Dedifferentiated amniotic fluid mesenchymal stem cell (primary cell): ENCODE results near the gene KCNMB2.
A peak's percentile ranks its signal among the peaks of the same experiment; 100 is the strongest.

Experiments used
- DNase-seq: peaks from one replicate; pipeline ENCODE4 v3.0.0-alpha.2; 2016; ENCODE audit errors: extremely low spot score

Gene KCNMB2

DNA sequence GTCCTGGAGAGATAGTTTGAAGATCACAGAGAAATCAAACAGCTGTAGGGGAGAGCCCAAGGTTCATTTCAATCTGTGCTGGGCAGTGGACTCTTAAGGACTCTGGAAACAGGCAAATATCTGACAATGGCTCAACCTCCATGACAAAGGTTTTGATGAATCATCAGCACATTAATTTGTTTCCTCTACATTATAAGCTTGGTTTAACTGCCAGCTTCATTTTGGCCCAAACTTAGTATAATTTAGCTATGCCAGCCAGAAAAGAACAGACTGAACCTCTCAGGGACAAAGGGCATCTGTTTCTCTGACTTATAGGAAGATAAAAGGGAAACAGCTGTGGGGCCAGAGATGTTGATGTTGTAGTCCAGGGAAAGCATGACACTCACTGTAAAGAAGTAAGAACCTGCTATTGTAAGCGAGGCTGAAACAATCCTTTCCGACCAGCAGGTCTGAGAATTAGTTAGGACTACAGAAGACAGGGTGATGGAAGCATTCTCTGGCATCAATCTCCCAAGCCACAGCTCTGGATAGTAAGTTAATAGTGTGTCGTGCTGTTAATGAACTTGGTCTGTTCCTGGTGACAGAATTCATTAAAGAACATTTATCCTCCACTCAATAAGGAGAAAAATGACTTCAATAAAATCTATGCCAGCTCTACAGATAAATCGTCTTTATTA, 110.1 kb downstream of the KCNMB2 start:
- no peak for DNase-seq

DNA sequence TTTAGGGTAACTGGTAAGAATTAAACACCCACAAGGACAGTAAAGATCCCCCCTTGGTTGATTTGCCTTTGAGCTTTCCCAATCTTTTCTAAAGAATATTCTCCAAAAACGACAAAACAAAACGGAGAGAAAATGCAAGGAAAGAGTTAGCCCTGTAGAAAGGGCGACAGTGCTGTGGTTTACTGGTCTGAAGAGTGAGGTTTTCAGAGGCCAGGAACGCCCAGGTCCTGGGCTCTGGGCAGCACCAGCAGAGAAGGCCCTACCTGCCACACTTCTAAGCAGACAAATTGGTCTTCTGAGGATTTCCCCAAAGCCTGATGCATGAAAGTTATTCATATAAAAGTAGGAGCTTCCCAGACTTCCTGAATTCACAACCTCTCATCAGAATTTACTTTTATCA, 119.3 kb downstream of the KCNMB2 start:
- no peak for DNase-seq

DNA sequence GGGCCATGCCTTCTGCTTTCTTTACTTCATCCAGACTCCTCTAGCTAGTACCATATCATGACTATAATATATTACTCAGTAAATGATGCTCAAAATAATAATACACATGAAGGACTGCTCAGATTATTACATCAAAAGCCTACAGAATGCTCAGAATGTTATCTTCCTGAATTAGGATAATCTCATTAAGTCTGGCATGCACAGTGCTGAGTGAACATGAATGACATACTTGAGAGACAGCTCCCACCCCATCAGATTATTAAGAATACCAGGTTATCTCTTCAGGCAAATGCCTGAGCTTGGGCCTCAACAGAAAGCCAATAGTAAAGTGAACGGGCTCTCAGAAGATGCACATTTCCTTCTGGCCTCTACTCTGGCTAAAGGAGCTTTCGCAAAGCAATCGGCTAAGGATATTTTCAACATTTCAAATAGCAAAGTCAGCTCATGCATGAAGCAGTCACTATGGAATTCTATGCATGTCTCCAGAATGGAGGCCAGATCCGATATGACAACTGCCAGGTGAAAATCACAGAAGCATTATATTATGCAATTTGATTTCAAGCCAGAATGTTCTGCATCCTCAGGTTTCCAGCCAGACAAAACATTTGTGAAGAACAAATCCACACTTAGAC, 122.6 kb downstream of the KCNMB2 start:
- no peak for DNase-seq

DNA sequence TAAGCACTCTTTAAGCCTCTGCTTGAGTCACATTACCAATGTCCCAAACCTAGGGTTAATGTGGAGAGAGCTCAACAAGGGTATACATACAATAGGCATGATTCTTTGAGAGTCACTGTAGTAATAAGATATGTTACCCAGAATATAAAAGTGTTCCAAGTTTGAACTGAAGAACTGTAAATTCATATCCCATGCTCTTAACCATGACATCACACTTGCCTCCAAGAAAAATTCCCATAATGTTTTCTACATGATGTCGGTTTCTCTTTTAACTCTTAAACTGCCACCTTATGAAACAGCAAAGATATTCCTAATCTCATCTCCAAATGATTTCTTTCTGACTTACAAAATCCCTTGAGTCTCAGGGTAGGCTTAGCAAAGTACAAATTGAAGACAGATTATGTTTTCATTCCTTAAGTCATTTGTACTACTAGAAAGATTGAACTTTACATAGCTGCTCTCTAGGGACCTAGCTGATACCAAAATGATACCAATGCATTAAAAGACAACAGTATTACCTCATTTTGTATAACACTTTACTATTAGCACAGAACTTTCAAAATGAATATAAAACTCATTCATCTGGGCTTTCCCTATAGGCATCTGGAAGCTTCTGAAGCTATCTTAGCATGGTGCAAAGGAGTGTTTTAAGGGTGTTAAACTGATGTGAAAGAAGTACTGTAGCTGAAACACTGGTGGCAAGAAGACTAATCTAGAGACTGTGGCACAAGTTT, 127.1 kb downstream of the KCNMB2 start:
- DNase-seq, result no peak

DNA sequence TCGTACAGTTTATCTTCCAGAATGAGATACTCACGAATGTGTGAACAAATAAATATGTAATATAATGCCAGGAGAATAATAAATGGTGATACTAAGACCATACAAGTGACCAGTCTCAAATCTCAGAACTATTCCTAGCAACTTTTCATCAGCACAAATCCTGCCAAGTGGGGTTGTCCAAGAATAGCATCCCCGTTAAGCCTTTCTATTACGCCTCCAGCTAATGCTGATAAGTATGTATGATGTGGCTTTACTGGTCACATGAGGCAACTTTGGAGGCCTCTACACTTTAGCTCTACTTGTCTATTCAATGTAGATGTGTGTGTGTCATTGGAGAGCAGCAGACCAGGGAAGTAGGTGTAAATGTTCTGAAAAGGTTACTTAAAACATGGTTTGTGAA, 129.5 kb downstream of the KCNMB2 start:
- no peak for DNase-seq

DNA sequence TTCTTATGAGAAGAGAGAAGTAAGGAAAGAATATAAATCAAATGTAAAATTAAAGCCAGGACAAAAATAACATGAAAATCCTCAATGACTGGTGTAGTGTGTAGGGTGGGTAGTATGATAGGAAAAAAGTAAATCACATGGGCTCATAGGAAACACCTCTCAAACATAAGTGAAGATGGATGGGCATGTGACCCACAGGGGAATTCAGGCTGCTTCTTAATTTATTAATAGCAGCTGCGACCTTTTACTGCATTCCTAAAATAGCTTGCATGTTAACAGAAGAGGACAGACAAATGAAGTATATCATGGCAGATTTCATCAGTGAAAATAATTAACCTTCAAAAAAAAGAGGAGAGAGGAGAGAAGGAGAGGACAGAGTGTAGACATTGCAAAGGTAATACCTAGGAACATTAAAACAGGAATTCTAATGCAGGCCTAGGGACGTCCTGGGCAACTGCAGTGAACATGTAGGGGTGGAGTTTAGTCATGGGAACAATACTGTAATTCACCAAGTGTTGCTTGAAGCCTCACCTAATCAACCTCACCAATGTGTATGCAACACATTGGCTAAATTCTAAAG, 132.9 kb downstream of the KCNMB2 start:
- no peak for DNase-seq

DNA sequence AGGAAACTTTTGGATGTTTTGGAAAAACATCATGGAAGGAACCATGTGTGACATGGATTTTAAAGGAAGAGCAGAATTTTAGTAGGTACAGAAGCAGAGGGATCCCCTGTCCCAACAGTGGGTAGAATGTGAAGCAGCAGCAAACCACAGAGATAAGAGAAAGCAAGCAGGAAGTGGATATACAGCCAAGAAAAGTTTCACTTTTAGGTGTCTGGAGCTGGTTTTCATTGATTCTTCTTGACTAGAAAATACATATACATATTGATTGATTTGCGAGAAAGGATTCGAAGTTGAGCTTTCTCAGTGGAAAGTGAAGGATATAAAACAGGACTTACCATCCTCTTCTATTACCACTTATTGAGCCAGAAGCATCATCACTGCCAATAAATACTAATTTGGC, 133.5 kb downstream of the KCNMB2 start:
- no peak for DNase-seq

DNA sequence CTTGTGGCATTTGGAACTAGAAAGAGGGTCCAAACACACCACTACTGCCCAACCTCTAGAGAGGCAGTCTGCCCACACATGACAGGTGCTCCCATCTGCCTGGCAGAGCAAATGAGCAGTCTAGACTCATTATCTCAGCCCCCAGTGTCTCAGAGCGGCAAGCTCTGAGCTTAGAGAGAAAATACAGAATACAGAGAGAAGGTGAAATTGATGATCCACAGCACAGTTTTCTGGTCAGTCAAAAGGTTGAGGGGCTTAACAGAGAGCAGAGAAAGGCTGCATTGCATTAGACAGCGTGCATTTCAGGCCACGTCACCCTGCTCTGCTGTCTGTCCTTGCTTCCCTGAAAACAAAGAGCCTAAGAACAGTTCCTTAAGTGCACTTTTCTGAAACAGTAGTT, 135.1 kb downstream of the KCNMB2 start:
- no peak for DNase-seq

DNA sequence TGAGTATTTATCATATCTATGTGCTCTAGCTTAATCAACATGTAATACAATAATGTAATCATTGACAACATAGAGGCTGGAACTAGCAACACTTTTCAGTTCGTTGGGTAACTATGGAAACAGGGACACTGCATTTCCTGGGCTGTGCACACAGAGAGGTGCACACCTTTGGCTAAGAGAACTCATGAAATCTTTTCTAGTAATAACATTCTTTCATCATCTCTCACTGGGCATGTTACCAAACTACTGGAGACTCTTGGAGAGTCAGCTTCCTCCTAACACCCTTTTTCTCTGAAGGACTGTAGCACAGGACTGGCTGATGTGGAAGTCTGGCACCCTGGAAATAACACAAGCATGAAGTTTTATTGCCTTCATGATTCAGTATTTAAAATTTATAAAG, 135.6 kb downstream of the KCNMB2 start:
- peak; percentile 28 for DNase-seq

DNA sequence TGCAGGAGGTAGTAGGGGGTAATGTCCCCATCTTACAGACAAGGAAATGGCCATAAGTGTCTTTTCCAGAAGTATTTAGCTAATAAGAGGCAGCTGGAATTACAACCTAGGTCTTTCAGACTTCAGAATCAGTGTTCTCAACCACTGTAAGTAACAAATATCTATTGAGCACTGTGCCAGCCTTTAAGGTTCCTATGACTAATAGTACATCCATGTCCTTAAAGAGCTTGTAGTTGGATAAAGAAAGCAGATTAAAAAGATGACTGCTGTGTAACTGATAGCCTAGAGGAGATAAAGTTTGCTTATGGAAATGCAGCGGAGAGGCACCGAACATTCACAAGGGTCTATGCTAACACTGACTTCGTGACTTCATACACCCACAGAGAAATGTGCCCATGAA, 136.0 kb downstream of the KCNMB2 start:
- no peak for DNase-seq

DNA sequence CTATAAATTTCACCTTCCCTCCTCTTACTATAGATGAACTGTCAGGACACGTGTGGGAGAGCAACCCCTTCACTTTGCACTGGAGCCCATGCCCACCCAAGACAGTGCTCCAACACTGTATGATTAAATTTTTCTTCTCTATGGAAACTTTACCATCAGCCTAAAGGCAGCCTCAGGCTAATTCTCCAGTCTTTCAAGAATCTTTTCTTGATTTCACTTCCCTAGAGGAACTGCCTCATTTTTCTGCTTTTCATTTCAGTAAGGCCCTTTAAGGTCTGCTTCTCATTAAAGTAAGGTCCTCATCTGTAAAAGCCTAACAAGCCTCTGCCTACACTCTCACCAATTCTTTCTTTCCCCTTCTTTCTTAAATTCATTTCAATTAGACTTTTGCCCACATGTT, 137.3 kb downstream of the KCNMB2 start:
- no peak for DNase-seq

DNA sequence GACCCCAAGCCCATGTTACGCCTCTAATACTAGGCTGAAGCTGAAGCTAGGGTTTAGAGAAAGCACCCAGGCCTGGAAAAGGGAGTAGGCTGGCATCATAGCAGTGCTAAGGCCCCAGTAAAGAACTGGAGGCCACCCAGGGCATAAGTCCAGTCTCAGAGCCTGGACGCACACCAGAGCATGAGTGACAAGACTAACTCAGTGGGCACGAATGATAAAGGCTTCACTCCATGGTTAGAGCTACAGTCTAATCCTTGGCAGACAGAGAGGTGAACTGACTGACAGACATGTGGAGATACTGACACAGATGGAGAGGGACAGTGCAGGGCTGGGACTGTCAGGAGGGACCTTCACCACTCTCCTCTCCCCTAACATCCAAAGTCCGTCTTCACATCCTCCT, 139.8 kb downstream of the KCNMB2 start:
- no peak for DNase-seq

DNA sequence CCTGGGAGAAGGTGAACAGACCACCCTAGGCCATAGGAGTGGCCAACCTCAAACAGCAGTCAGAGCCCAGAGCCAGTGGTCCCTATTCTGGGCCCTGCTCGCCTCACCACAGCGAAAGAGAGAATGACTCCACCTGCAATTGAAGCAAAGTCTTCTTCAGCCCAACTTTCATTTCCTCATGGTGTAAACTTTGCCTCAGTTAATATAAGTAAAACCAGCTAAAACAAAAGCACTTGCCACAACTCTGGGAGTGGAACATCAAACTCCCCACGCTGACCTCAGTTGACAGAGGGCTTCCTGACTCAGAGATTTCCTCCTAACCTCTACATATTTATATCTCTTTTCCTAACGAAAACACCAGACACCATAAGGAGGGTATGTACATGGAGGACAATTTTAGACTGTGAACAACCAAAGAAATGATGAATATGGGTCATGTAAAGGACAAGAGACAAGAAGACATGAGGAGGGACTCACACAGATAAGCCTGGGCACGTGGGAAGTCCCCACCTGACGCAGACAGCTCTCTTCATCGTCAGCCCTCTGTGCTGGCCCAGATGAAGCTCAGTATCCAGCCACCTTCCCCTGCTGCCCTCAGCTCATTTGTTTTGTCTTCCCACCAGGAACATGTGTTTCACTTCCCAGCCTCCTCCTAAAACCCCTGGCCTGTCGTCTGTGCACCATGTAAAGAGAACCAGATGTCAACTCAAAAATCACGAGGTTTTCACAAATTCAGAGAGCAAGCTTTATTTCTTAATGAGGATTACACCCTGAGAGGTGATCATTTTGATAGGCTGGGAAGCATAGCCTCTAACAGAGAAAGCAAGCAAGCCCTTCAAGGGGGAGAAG, 140.9 kb downstream of the KCNMB2 start:
- no peak for DNase-seq

DNA sequence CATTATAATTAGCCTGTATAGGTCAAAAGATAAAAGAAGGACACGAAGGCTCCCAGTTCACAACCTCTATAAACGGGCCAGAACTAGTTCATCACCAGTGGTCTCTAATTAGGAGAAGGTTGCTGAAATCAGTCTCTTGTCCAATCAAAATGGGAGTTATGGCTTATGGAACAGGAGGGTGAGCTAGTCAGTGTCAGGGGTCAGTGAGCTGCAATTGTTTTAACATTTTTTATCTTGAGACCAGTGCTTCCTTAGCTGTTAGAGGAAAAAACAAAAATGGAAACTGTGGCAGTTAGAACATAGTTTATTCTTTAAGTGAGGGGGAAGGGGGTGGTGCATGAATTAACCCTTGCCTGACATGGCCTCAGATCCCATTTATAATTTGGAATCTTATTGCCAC, 141.7 kb downstream of the KCNMB2 start:
- DNase-seq, result no peak

DNA sequence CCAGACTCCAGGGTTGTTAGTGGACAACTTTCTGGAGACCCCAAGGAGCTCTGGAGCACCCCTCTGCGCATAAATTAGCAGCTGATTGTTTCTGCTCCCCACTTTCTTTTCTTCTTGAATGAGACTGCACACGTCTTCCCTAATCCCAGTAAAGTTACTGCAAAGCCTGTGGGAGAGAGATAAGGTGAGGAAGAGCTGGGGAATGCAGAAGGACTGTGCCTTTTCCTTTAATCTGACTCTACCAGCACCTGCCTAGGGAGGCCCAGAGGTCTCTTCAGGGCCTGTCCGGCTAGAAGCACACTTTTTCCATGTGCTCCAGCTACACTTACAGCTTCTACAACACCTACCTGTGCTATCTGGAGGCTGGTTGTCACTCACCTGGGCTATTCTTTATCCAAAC, 143.8 kb downstream of the KCNMB2 start:
- no peak for DNase-seq

DNA sequence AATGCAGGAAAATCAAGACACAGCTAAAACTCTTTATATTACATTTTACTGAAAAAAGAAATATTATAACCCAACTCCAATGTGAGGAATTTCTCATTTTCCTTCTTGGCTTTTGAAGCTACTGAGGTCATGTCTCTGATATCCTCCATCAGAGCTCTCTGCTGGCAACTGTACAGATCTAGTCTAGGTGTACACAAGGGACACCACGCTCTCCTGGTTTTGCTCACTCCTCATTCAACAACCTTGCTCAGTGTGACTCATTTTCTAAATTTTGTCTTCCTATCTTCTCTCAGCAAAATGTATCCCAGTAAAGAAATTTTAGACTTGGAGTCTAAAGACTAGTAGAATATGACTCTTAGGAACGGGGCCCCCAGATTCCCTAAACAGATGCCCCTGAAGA, 144.3 kb downstream of the KCNMB2 start:
- no peak for DNase-seq

DNA sequence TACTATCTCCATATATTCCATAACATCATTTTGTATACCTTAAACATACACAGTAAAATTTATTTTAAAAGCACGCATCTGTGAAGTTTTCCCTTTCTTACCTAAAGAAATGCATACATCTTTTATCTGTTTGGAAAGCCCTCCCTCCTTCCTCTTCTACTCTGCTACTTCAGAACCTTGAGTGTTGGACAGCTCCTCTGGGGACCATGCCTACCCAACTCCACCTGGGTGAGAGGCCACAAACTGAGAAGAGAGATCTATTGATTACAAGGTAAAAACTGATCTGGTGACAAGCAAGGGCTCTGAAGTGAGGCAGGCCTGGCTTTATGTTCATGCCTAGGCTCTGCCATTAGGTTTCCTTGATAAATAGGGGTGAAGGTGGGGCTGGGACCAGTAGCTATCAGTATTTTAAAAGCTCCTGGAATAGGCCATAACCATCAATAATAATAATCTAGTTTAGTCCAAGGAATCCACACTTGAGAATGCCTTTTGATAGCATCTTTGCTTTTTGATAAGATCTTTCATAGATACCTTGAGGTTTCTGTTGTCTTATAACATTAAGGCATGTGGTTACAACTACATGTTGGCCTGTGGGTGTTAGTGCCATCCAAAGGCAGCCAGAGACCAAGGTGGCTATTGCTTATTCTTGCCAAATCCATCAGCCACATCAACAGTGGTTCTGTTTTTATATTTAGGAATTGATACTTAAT, 148.8 kb downstream of the KCNMB2 start:
- no peak for DNase-seq

DNA sequence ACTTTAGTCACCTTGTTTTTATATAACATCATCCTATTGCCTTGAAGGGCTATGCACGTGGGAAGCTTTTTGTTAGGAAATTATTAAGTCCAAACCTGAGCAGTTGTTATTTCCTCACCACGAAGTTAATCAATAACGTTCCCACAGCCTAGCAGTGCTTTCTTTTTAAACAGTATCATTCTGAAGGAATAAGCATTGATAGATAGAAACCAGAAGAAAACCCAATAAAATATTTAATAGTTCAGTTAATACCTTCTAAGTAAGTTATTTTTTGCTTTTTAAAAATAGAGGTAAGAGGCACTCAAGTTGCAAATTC, 149.3 kb downstream of the KCNMB2 start:
- DNase-seq, result no peak

DNA sequence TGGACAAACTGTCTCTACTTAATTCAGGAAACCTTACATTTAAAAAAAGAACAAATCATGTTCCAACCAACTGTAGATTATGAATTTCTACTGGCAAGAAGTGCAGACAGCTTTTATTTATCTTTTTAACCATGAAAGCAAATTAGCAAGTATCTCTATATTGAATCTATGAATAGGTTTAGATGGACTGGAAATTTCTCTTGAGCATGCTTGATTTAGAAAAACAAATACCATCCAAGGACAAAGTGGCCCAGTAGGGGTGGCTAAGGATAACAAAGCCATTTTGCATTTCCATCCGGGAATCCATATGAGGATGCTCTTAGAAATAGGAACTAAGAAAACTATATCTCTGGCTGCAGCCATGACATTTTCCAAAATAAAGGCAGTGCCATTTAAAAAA, 150.6 kb downstream of the KCNMB2 start:
- DNase-seq, result no peak

DNA sequence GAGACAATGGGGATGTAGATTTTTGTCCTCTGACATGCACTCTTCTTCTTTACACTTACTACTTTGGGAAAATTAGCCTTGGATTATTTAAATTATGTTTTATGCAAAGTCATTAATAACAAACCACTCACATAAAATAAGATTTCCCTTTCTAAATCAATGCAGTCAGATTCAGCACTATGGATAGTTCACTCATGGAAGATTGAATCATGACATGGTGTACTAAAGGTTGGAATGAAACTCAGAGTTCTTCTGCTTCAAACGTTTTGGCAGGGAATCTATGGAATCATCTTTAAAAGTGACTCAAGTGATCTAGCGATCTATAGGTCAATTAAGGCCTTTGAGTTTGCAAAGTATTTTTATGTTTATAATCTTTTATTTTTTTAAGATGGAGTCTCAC, 154.3 kb downstream of the KCNMB2 start:
- no peak for DNase-seq

DNA sequence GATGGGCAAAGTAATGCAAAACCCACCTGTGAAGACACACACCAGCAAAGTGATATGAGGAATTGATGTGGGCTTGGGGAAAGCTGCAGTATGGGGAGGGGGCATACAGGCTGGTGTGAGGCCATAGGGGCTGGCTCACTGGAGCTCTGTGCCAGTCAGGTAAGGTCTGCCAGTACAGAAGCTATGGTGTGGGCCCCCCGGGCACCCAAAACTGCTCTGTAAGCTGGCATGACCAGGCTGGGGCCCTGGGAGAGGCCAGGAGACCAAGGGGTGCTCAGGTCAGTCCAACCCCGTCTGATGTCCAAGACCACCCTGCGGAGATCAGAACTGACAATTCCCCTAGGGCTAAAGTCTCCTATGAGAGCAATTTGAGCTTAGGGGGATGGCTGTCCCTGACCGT, 163.1 kb downstream of the KCNMB2 start:
- no peak for DNase-seq

DNA sequence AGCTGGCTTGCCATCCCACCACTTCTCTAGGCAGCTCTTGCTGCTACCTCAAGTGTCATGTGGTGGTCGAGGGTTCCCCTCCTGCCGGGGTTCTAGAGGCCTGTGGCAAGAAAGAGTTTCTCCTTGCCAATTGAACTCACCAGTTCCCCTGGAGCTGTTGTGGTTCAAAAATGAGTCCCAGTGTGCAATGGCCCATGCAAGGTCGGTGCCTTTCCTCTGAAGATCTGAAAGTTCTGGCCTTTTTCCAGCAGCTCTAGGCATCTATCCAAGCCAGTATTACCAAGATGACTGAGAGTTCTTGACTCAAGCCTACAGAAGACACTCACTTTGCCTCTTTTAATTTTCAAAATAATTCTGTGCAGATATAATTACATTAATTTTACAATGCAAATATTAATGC, 163.6 kb downstream of the KCNMB2 start:
- DNase-seq, result no peak
